NB4 (cell line): ENCODE results near the gene PATJ.

ENCODE experiments used
- CTCF ChIP-seq: IDR thresholded peaks from one replicate; pipeline ENCODE4 v1.5.1; 2012; ENCODE audit warnings: low read depth, low read length
- MAX ChIP-seq: IDR thresholded peaks from 2 replicates; pipeline ENCODE4 v1.6.1; 2011; ENCODE audit warnings: low read depth, low read length
- POLR2A ChIP-seq: IDR thresholded peaks from 2 replicates; pipeline ENCODE4 v1.6.1; 2011; ENCODE audit warnings: mild to moderate bottlenecking; ENCODE audit not compliant: insufficient read length; ENCODE audit errors: extremely low read depth

DNA sequence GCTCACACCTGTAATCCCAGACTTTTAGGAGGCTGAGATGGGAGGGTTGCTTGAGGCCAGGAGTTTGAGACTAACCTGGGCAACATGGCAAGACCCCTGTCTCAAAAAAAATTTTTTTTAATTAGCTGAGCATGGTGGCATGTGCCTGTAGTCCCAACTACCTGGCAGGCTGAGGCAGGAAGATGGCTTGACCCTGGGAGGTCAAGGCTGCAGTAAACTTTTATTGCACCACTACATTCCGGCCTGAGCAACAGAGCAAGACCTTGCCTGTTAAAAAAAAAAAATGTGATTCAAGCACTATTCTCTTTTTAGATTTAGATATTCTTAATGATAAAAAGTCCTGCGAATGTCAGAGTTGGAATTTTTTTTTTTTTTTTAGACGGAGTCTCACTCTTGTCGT, 349.8 kb downstream of the PATJ start:
- no peak for TF ChIP-seq CTCF
- TF ChIP-seq POLR2A = no peak
- TF ChIP-seq MAX = no peak
